ENCODE results near the gene DYNC1I1.
"Not testable (repeated sequence)": the region's sequence is repeated elsewhere in the genome, so short reads cannot be mapped to it uniquely, and the experiment has no call there.

DYNC1I1 gene

GRCh38 chr7:95910341-95910740 lies 138.0 kb downstream of the DYNC1I1 start:
- DNase-seq (ENCODE audit: low spot score) = no peak

GRCh38 chr7:95915731-95916130 lies 143.4 kb downstream of the DYNC1I1 start:
- no peak for DNase-seq (ENCODE audit: low spot score)

GRCh38 chr7:95916573-95917297 lies 144.4 kb downstream of the DYNC1I1 start:
- DNase-seq (ENCODE audit: low spot score) = peak; percentile 80

- no peak for DNase-seq (ENCODE audit: low spot score)
Measured at GRCh38 chr7:95917634-95918033, 145.3 kb downstream of the DYNC1I1 start.

GRCh38 chr7:95919556-95919955 lies 147.2 kb downstream of the DYNC1I1 start:
- no peak for DNase-seq (ENCODE audit: low spot score)

GRCh38 chr7:95921543-95921942 lies 149.2 kb downstream of the DYNC1I1 start:
- DNase-seq (ENCODE audit: low spot score) = no peak

GRCh38 chr7:95922191-95922590 lies 149.8 kb downstream of the DYNC1I1 start:
- DNase-seq (ENCODE audit: low spot score) = no peak

GRCh38 chr7:95925236-95925635 lies 152.9 kb downstream of the DYNC1I1 start:
- no peak for DNase-seq (ENCODE audit: low spot score)

- no peak for DNase-seq (ENCODE audit: low spot score)
Measured at GRCh38 chr7:95925971-95926370, 153.6 kb downstream of the DYNC1I1 start.

- DNase-seq (ENCODE audit: low spot score) = no peak
Measured at GRCh38 chr7:95927756-95928155, 155.4 kb downstream of the DYNC1I1 start.

GRCh38 chr7:95929710-95930280 lies 157.4 kb downstream of the DYNC1I1 start:
- DNase-seq (ENCODE audit: low spot score) = no peak

GRCh38 chr7:95931460-95932232 lies 159.3 kb downstream of the DYNC1I1 start:
- no peak for DNase-seq (ENCODE audit: low spot score)

- DNase-seq (ENCODE audit: low spot score) = no peak
Measured at GRCh38 chr7:95933618-95934017, 161.3 kb downstream of the DYNC1I1 start.

- DNase-seq (ENCODE audit: low spot score) = not testable (repeated sequence)
Measured at GRCh38 chr7:95944867-95945266, 172.5 kb downstream of the DYNC1I1 start.

- no peak for DNase-seq (ENCODE audit: low spot score)
Measured at GRCh38 chr7:95950698-95951097, 178.3 kb downstream of the DYNC1I1 start.

GRCh38 chr7:95951531-95951930 lies 179.2 kb downstream of the DYNC1I1 start:
- DNase-seq (ENCODE audit: low spot score) = no peak

- DNase-seq (ENCODE audit: low spot score) = no peak
Measured at GRCh38 chr7:95951997-95952795, 179.8 kb downstream of the DYNC1I1 start.

- no peak for DNase-seq (ENCODE audit: low spot score)
Measured at GRCh38 chr7:95952851-95953250, 180.5 kb downstream of the DYNC1I1 start.

- no peak for DNase-seq (ENCODE audit: low spot score)
Measured at GRCh38 chr7:95955748-95956147, 183.4 kb downstream of the DYNC1I1 start.

- DNase-seq (ENCODE audit: low spot score) = no peak
Measured at GRCh38 chr7:95957510-95957909, 185.2 kb downstream of the DYNC1I1 start.

- DNase-seq (ENCODE audit: low spot score) = no peak
Measured at GRCh38 chr7:95960706-95961244, 188.4 kb downstream of the DYNC1I1 start.

GRCh38 chr7:95963446-95963990 lies 191.2 kb downstream of the DYNC1I1 start:
- no peak for DNase-seq (ENCODE audit: low spot score)
